Measurements from ENCODE around the gene DIAPH3. TPM values are rescaled to one million over a fixed set of nuclear protein-coding genes. Genes with fewer than 3 reads are reported as not detected.

The DIAPH3 gene
- total RNA-seq, 4 donors from 2014 or later: 0.20 to 0.30 TPM; not detected in 2

DNA sequence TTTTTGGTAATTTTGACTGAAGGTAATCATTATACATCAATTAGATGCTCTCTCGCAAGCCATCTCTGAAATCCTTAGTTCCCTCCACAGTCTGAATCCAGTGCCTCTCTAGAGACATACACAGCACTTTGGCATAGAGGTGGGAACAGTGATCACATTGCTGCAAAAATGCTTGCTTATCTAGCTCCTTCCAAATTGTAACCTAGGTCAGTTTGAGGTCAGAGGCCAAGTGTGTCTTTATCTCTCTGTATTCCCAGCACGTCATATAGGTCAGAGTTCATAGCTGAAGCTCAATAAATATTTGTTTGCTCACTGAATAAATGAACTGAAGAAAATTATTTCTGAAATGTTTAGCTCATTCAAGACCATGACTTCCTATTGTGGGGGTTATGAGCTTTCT, 462.5 kb downstream of the DIAPH3 start:
- no peaks in the 10 kb centered on the region for H3K4me1 ChIP-seq
- H3K4me3 ChIP-seq: no peak overlapping the region
- no peaks in the 10 kb centered on the region for H3K27me3 ChIP-seq
- H3K27ac ChIP-seq: no peak overlapping the region
- TF ChIP-seq EP300 (IDR thresholded peaks at IDR 0.05): no peak
- TF ChIP-seq POLR2A (IDR thresholded peaks at IDR 0.05): no peak
- TF ChIP-seq, protein P1, sequence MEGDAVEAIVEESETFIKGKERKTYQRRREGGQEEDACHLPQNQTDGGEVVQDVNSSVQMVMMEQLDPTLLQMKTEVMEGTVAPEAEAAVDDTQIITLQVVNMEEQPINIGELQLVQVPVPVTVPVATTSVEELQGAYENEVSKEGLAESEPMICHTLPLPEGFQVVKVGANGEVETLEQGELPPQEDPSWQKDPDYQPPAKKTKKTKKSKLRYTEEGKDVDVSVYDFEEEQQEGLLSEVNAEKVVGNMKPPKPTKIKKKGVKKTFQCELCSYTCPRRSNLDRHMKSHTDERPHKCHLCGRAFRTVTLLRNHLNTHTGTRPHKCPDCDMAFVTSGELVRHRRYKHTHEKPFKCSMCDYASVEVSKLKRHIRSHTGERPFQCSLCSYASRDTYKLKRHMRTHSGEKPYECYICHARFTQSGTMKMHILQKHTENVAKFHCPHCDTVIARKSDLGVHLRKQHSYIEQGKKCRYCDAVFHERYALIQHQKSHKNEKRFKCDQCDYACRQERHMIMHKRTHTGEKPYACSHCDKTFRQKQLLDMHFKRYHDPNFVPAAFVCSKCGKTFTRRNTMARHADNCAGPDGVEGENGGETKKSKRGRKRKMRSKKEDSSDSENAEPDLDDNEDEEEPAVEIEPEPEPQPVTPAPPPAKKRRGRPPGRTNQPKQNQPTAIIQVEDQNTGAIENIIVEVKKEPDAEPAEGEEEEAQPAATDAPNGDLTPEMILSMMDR (IDR thresholded peaks at IDR 0.05): no peak
- WGBS, 2 donors: 61 to 68% methylated on average over 2 of the region's 2 CpGs
- no peaks in the 10 kb centered on the region for H3K36me3 ChIP-seq
- H3K9me3 ChIP-seq: no peaks in the 10 kb centered on the region
- no peak for DNase-seq (ENCODE audit: low spot score in 2 of 2)

DNA sequence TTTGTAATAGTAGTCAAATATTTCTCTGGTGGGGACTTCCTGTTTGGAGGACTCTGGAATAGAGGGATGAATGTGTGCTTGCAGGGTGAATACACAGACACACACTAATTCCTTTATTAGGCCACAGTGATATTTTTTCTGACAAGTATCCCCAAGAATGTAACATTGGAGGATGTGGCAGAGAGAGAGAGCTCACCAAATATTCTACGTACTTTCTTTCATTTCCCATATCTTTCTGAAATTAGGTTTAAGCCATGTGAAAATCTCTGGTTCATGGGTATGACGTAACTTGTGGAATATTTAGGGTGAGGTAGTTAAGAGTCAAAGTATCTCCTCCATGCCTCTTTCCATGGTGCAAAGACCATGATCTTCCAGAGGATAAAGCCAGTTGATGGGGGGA, 463.4 kb downstream of the DIAPH3 start:
- no peak for DNase-seq (ENCODE audit: low spot score in 2 of 2)
- Histone ChIP-seq H3K27ac (no peak overlapping the region), H3K36me3 (no peaks in the 10 kb centered on the region), H3K9me3 (no peaks in the 10 kb centered on the region), H3K4me1 (no peaks in the 10 kb centered on the region), H3K27me3 (no peaks in the 10 kb centered on the region), H3K4me3 (no peak overlapping the region)
- 82 to 90% methylated on average over 2 of the region's 2 CpGs for WGBS, 2 donors
- TF ChIP-seq, protein P1 (IDR thresholded peaks at IDR 0.05): no peak

DNA sequence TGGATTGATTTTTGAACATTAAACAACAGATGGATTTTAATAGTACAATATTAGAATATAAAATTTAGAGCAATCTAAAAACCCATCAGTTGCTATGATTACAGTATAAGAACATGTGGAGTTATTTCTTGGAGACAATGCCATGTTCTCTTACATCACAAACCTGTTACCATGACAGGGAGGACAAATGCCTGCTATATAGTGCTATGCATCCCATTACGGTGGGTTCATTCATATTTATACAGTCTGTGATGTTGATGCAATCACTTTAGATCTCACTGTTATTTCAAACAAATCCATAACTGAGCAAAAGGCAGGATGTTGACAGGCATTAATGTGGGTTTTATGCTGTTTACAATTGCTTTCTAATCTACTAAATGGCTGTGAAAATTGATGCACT, 467.5 kb downstream of the DIAPH3 start:
- Histone ChIP-seq H3K9me3 (no peaks in the 10 kb centered on the region), H3K27me3 (no peaks in the 10 kb centered on the region)
- TF ChIP-seq, protein P1 (IDR thresholded peaks at IDR 0.05): no peak
- no peak for TF ChIP-seq POLR2A (IDR thresholded peaks at IDR 0.05)
- TF ChIP-seq EP300 (IDR thresholded peaks at IDR 0.05): no peak

DNA sequence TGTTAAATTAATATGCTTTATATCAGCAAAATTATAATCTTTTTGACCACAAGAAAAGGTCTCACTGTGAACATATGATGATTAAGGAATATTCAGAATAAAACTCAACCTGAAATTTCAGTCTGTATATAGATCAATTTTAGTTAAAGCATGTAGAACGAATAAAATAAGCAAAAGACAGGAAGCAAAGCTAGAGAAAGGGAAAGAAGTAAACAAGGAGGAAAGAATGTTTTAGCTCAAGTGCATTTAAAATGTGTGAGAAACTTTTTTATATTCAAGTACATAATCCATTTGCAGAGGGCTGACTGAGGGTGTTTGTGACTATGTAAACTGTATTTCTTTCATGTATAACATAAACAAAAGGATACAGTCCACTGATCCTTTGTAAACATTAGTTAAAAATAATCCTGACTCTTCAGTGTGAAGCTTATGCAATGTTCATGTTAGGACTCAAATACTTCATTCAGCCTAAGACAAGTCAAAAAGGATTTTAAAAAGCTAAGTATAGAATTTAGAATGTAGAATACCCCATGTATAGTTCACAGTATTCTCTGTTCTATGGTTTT, 472.1 kb downstream of the DIAPH3 start:
- no peaks in the 10 kb centered on the region for H3K36me3 ChIP-seq
- H3K9me3 ChIP-seq: no peaks in the 10 kb centered on the region
- no peak for DNase-seq (ENCODE audit: low spot score in 2 of 2)
- no peak overlapping the region for H3K27ac ChIP-seq
- 60 to 63% methylated on average over 1 of the region's 1 CpG for WGBS, 2 donors
- no peaks in the 10 kb centered on the region for H3K27me3 ChIP-seq
- no peaks in the 10 kb centered on the region for H3K4me1 ChIP-seq
- H3K4me3 ChIP-seq: no peak overlapping the region
- no peak for TF ChIP-seq EP300 (IDR thresholded peaks at IDR 0.05)
- TF ChIP-seq, protein P1 (IDR thresholded peaks at IDR 0.05): no peak
- TF ChIP-seq POLR2A (IDR thresholded peaks at IDR 0.05): no peak

More for the DNA sequence above, 467.5 kb downstream of the DIAPH3 start:
- no peak for DNase-seq (ENCODE audit: low spot score in 2 of 2)
- Histone ChIP-seq H3K36me3 (no peaks in the 10 kb centered on the region), H3K27ac (no peak overlapping the region), H3K4me3 (no peak overlapping the region), H3K4me1 (no peaks in the 10 kb centered on the region)
- 72 to 73% methylated on average over 1 of the region's 1 CpG for WGBS, 2 donors

DNA sequence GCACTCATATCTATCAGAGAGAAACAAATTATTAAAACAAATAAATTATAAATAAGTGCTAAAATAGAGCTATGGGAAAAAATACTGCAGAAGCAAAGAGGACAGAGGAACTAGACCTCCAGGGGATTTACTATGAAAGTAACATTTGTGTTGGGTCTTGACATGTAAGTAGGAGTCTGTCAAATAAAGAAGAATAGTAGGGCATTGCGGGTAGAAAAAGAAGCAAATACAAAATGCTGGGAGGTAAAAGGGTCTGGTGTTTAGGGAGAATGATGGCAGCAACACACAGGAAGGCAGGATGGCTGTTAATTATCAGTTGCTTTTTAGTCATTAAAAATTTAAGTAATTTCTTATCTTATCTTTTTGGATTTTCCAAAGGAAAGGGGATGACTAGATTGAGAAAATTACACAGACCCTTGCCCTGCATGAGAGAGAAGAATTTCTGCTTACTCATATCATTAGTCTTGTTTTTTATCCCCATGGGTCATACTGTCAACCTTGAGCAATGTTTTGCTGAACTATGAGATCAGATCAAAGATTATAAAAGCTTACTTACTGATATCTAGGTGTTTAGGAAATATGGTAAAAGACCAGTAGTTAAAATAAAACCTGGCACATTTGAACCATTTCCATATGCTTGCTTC, 472.7 kb downstream of the DIAPH3 start:
- no peaks in the 10 kb centered on the region for H3K9me3 ChIP-seq
- no peak overlapping the region for H3K27ac ChIP-seq
- WGBS, 2 donors: 94 to 97% methylated on average over 1 of the region's 1 CpG
- DNase-seq (ENCODE audit: low spot score in 2 of 2): no peak
- H3K27me3 ChIP-seq: no peaks in the 10 kb centered on the region
- H3K36me3 ChIP-seq: no peaks in the 10 kb centered on the region
- H3K4me3 ChIP-seq: no peak overlapping the region
- H3K4me1 ChIP-seq: no peaks in the 10 kb centered on the region
- TF ChIP-seq EP300 (IDR thresholded peaks at IDR 0.05) (no peak), POLR2A (IDR thresholded peaks at IDR 0.05) (no peak)
